Ovary (tissue), 3 donors: ENCODE measurements around the gene CAPN5.

ENCODE experiments used
- CTCF ChIP-seq, 3 donors: fragments of 450-650 bp in 2 of 3; fragments of 200-600 bp in 1 of 3; IDR thresholded peaks; one replicate each; pipeline versions ENCODE4 v1.5.1 to v1.8.0; 2016 to 2022; ENCODE audit warnings: antibody characterized with exemption in 3 of 3, mild to moderate bottlenecking in 1 of 3
- EP300 ChIP-seq: sonication (generic); formaldehyde crosslinking; IDR thresholded peaks from one replicate; pipeline ENCODE4 v1.6.1; 2017; ENCODE audit warnings: antibody characterized with exemption
- POLR2A ChIP-seq: fragments of 450-650 bp; IDR thresholded peaks from one replicate; pipeline ENCODE4 v1.6.1; 2017; ENCODE audit warnings: antibody characterized with exemption, mild to moderate bottlenecking, moderate library complexity
- donor health status: DM: no; HTN: no; CAD: no.

GRCh38 chr11:77119531-77119936, 52.8 kb downstream of the CAPN5 start:
- TF ChIP-seq CTCF (IDR thresholded peaks at IDR 0.05) (no peak), POLR2A (no peak), EP300 (no peak)
